Stimulated activated CD4-positive, alpha-beta T cell treated with anti-CD3 and anti-CD28 coated beads, Interleukin-1b, Interleukin-23, amount 100 ng/mL, for 4 hours (primary cell): Measurements from ENCODE around the gene FOXO6.

Experiments
- DNase-seq, 2 donors: peaks; one replicate each; pipeline ENCODE4 v3.0.0-alpha.2; 2020; ENCODE audit warnings: low read depth in 2 of 2

Gene FOXO6

DNA sequence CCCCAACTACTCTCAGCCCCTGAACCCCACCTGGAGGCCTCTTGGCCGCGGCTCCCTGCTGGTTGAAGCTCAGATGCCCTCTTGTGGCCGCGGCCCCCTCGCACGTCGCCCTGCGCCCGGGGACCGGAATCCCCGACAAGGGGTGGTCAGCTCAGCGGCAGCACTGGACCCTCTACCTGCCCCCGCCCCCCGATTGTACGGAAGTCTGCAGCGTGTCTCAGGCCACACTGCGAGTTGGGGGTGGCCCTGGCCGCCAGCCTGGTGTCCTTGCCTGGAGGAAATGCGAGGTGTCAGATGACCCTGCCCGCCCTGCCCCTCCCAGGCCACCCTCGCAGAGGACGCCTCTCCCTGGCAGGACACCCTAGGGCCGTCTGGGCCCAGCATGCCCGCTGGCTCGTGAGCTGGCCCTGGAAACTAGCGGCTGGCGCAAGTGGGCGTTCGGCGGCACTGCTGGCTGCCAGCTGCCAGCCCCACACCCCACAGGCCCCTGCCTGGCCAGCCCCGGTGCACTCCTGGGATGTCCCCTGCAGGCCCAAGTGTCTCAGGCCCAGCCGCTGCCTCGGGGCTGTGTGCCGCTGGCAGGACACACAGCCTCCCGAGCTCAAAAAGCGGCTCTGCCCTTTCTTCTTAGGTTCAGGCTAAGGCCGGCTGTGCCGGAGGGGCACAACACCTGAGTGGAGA lies 62.4 kb downstream of the FOXO6 start:
- DNase-seq: no peak

DNA sequence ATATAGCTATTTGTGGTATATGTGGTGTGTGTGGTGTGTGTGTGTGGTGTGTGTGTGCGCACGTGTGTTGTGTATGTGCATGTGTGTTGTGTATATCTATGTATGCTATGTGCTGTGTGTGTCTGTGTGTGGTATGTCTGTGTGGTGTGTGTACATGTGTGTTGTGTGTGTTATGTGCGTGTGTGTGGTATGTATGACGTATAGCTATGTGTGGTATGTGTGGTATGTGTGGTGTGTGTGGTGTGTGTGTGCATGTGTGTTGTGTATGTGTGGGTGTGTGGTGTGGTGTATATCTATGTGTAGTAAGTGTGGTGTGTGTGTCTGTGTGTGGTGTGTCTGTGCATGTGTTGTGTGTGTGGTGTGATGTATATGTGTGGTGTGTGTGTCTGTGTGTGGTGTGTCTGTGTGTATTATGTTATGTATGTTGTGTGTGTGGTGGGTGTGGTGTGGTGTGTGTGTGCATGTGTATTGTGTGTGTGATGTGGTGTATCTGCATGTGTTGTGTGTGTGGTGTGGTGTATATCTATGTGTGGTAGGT lies 63.4 kb downstream of the FOXO6 start:
- DNase-seq: no peak

DNA sequence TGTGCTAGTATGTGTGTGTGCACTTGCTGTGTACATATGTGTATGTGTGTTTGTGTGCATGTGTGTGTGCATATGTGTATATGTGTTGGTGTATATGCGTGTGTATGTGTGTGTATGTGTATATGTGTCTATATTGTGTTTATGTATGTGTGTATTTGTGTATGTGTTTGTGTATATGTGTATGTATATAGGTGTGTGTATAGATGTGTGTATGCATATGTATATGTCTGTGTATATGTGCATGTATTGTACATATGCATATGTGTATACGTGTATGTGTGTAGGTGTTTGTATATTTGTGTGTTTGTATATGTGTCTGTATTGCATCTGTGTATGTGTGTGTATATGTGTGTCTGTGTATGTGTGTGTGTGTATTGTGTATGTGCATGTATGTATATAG lies 64.1 kb downstream of the FOXO6 start:
- DNase-seq: no peak

DNA sequence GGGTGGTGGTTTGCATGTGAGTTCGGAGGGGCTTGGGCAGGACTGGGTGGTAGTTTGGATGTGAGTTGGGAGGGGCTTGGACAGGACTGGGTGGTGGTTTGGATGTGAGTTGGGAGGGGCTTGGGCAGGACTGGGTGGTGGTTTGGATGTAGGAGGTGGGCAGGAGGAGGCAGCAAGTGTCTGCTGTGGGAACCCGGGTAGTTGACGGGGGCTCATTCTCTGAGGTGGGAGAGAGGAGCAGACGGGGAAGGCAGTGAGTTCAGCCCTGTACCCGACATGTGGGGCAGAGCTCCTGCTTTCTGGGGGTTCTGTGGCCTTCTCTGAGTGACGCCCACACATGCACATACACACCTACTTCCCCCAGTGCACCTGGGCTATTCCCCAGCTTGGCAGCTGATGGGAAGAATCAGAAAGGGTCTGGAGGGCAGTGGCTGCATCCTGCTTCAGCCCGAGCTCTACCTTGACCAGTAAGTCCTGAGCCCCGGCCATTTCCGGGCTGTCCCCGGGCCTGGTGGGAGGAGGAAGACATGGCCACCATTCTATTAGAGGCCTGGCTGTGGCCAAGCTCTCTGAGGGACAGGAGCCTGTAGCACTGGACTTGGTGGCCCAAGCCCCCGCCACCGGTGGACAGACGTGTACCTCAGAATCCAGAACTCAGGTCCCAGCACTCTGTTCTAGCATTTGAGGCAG lies 65.1 kb downstream of the FOXO6 start:
- DNase-seq: no peak

DNA sequence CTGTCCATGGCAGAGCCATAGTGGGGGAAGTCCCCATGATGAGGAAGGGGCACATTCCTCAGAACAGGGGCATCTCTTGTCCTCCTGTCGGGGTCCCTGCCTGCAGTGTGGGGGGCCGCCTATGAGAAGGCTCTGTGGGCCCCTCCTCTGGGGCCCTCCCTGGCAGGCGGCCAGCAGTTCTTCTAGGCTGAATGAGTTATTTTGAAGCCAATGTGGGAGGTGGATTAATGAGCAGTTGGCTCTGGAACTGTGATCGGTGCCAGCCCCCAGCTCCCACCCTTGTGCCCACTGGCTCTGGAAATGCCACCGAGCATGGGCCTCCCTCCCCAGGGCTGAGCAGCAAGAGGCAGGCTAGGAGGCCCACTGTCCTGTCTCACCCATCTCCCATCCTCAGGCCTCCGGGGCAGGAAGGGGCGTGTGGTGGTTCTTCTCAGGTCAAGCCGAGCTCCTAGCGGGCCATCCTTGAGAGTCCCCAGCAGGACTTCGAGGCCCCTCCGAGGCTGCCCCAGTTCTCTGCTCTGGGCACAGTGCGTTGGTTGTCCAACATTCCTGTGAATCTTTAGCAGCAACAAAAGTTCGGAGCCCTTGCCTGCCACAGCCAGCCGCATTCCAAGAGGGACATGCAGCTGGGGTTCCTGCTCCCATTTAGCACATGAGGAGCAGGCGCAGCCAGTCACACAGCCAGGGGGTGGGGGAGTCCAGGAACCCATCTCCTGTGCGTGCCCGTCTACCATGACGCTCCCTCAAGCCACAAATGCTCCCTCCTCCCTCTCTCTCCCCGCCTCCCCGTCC lies 66.1 kb downstream of the FOXO6 start:
- DNase-seq: no peak

DNA sequence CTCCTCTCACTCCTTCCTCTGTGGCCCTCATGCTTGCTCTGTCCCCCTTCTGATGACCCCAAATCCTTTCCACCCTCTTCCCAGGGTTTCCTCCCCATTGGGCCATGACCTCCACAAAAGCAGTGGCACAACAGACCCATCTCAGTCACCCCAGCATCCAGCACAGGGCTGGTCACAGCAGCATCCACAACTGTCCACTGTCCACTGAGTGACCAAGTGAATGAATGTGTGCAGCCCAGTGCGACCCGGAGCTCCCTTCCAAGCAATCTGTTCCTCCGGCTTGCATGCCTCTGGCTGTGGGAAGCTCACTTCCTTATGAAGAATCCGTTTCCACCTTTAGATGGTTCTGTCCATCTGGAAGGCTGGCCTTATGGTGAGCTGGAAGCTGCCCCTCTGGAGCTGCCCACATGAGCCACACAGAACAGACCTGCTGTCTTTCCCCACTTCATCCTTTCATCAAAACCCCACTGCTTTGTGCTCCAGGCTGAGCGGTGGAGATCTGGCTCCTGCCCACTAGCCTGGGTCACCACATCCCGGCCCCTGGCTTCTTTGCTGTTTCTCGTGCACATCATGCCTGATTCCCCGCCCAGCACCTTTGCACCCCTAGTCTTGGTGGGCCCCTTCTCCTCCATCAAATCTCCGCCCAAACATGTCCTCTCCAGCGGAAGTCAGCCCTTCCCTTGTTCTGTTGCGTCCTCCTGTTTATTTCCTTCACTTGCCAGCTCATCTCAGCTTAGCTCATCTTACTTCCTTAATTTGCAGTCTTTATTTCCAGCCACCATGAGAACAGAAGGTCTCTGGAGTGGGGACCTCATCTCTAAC lies 66.9 kb downstream of the FOXO6 start:
- DNase-seq: no peak

DNA sequence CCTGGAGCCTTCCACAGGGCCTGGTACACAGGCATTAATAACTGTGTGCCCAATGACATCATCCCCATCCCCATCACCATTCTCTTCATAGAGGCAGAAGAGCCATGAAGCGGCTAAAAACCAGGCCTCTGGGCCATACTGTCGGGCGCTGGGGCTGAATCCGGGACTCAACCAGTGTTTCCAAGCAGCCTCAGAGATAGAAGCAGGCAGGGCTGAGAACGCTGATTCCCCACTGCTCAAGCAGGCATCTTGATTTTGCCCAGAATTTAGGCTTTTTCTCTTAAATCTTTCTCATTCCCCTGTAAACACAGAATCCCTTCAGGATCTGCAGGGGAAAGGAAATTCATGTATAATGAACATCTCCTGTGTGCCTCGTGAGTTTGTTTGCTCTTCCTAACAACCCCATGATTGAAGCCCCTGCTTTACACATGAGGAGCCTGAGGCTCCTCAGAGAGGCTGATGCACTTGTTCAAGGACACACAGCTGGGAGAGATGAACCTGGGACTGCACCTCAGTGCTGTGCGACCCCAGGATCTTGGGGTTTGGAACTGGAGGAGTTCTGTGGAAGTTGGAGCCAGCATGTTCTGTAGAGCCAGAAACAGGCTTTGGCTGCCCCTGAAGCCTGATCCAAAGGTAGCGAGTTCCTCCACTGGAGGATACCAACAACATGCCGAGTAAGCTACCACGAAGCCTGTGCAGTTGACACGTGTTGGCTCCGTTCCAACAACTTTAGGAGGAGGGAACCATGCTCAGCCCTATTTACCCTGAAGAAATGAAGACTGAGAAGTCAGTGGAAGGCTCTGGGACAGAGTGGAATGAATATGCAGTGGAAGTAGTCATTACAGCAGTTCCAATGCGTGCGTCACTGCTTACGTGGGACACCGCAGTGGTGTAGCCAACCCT lies 67.8 kb downstream of the FOXO6 start:
- DNase-seq: no peak

DNA sequence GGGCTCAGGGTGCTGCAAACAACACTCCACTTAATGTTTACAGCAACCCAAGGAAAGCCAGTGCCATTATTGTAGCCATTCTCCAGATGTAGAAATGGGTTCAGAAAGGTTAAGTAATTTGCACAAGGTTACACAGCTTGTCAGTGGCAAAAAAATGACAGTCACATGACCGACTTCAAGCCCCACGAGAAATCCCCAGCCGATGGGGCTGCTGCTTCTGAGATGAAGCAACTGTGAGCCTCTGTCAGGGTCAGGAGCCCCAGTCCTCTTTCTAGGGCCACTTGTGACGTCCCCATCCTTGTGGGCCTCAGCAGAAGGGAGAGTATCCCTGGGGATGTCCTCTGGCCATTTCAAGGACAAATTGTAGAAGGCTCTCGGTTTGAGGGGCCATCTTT lies 68.4 kb downstream of the FOXO6 start:
- no peak for DNase-seq

DNA sequence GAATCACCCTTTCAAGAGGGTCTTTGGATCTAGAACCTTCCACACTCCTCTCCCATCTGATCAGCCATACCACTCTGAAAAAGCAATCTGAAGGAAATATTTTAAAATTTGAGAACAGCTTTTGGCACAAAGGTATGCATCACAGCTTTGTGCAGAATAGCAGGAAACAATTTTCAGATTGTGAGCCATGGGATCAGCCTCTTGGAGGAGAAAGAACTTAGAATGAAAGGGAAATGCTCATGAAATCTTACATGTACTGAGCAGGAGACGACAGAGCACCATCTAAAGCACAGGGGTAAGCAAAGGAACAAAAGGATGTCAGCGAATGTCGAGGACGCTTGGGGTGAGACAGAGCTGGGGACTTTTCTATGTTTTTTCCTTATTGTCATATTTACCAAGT lies 68.8 kb downstream of the FOXO6 start:
- DNase-seq: no peak

DNA sequence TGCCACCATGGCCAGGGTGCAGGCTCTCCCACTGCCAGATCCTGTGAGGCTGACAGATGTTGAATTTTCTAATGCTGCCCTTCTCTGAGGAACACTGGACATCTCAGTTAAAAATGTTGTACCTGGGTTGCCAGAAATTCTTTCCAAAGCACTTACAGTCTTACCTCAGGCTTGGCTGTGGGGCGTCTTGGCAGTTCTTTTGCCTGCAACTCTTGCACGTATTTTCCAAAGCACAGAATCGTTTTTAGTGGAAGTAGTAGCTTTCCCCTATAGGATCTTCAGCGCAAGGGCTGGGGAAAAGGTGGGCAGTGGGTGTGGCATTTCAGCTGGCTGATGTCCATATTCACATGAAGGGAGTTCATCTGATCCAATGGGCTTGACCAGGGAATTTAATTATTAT lies 69.3 kb downstream of the FOXO6 start:
- no peak for DNase-seq

DNA sequence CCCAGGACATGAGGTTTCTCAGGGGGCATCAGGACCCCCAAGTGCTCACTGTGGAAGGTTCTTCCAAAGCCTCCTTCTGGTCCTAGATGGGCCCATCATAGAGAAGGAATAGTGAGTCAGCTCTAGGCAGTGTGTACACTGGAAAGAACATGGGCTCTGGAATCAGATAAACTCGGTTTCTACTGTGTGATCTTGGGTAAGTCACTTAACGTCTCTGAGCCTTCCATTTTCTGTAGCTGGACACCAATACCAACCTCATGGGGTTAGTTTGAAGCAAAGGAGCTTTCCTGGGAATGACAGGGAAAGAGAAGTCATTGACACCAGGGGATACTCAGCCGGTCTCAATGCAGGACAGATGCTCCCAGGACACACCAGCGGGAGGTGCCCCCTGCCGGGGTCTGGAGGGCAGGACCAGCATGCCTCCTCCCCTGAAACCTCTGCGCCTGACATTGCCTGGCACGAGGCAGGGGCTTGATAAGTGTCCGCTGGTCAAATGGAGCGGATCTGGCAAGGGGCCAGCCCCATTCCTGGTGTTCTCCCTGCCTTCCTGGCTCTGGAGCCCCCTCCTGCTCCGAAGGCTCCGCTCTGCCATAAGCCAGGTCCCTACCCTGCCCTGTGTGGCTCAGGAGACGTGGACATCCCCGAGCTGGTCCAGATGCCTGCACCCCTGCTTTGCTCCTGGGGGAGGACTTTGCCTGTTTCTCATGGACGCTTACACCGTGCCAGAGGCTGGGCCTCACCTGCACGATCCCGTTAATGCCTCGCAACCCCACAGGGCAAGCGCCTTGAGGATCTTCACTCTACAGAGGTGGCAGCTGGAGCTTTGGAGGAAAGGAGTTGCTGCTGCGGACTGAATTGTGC lies 70.5 kb downstream of the FOXO6 start:
- no peak for DNase-seq
